Measurements from ENCODE around the gene KLHL22.

DNA sequence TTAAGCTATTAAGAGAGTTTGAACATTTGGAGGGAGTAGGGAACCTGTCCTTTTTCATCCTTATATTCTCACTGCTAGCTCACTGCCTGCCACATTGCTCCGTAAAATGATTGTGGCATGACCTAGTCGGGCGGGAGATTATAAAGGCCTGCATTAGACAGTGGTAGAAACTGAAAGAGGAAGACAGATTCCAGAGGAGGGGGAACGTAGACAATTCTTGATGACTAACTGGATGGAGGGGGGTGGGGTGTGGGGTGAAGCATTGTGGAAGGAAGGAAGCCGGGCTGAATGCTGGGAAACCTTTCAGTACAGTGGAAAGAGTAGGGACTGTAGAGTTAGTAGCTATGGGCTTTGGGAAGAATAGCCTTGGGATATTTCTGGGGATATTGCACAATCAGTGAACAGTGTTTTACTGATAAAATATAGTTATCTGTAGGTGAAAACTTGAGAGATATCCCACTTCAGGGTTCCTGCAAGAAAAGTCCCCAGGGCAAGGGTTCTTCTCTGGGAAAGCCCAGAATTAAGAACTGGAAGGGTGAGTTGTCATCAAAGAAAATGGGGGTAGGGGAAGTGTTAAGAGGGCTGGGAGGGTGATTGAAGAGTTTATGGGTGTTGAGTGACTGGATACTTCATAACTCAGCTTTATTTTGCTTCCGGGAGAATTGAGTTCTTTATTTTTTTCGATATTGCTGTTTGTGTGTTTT, 13.9 kb upstream of the KLHL22 start:
- TF ChIP-seq POLR2A (IDR thresholded peaks at IDR 0.05; ENCODE audit: low read depth, low read length) (peak; percentile 70), POLR2AphosphoS5 (IDR thresholded peaks at IDR 0.05; ENCODE audit: low read depth, low read length) (no peak), SPI1 (IDR thresholded peaks at IDR 0.05; ENCODE audit: low read depth, low read length) (peak; percentile 80), POU2F2 (IDR thresholded peaks at IDR 0.05; ENCODE audit: low read depth, low read length) (no peak)
